GM12865 (cell line): ENCODE data around the gene SRSF1.

ENCODE experiments used
- DNase-seq: peaks from one replicate; pipeline ENCODE4 v3.0.0; 2010; ENCODE audit warnings: low read depth
- H3K4me3 ChIP-seq: 2 replicates; pipeline ENCODE4 v1.5.1; 2011; ENCODE audit warnings: mild to moderate bottlenecking, low read depth, low read length, control low read depth
- TF ChIP-seq, protein P1 (sequence below): IDR thresholded peaks from 2 replicates; pipeline ENCODE4 v1.5.1; 2011; ENCODE audit warnings: low read length, control low read depth, low read depth, inconsistent platforms; ENCODE audit not compliant: insufficient read depth; ENCODE audit errors: missing control alignments

The SRSF1 gene

DNA sequence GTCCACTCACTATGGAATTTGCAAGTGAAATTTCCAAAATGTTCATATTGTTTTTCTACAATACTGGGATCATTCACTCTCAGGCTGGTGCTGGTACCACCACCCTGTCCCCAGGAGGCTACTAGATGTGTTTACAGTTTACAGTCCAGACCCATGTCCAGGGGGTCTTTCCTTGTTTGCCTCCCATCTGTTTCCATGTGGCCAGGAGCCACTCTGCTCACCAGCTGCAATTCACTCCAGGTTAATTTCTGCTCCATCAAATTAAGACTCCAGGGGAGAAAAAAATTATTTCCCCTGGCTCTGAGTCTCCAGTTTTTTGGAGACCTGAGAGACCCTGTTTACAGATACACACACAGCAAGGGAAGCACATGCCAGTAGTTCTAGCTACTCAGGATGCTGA is 12.5 kb upstream of the SRSF1 start:
- TF ChIP-seq, protein P1, sequence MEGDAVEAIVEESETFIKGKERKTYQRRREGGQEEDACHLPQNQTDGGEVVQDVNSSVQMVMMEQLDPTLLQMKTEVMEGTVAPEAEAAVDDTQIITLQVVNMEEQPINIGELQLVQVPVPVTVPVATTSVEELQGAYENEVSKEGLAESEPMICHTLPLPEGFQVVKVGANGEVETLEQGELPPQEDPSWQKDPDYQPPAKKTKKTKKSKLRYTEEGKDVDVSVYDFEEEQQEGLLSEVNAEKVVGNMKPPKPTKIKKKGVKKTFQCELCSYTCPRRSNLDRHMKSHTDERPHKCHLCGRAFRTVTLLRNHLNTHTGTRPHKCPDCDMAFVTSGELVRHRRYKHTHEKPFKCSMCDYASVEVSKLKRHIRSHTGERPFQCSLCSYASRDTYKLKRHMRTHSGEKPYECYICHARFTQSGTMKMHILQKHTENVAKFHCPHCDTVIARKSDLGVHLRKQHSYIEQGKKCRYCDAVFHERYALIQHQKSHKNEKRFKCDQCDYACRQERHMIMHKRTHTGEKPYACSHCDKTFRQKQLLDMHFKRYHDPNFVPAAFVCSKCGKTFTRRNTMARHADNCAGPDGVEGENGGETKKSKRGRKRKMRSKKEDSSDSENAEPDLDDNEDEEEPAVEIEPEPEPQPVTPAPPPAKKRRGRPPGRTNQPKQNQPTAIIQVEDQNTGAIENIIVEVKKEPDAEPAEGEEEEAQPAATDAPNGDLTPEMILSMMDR: no peak
- DNase-seq: no peak
- no peak overlapping the region for H3K4me3 ChIP-seq

DNA sequence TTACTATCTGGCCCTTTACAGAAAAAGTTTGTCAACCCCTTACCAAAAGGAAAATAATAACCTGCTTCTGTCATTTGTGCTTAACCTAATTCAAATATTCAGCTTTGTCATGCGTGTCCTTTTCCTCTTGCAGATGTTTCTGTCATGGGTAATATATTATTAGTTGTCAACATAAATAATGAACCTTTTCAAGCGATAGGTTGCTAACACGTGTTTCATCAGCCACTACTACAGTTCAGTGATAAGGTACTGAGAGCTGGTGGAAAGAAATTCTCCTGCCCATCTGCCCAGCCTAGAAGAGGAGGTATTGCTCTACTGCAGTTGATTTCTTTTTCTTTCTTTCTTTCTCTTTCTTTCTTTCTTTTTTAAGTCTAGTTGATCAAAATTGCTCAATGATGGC is 12.0 kb upstream of the SRSF1 start:
- no peak for DNase-seq
- no peak overlapping the region for H3K4me3 ChIP-seq
- TF ChIP-seq, protein P1: no peak

DNA sequence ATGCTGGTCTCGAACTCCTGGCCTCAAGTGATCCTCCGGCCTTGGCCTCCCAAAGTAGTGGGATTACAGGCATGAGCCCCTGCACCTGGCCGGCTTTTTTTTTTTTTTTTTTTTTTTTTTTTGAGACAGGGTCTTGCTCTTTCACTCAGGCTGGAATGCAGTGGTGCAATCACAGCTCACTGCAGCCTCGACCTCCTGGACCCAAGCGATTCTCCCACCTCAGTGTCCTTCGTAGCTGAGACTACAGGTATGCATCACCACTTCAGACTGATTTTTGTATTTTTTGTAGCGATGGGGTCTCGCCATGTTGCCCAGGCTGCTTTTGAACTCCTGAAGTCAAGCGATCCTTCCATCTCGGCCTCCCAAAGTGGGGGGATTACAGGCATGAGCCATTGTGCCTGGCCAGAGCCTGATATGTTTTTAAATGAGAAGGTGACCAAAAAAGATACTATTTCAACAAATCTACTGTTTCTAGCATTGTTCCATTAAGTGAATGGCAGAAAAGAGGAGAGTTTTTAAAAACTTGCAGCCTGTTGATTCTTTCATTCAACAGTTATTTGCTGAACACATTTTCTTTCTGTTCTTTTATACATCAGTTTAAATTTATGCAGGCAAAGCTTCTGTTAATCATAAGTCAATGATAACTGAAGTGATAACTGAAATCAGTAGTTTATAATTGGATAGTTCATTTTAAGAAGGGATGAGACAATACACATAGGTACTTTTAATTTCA is 3.2 kb upstream of the SRSF1 start:
- TF ChIP-seq, protein P1: no peak
- no peak for DNase-seq
- no peak overlapping the region for H3K4me3 ChIP-seq

DNA sequence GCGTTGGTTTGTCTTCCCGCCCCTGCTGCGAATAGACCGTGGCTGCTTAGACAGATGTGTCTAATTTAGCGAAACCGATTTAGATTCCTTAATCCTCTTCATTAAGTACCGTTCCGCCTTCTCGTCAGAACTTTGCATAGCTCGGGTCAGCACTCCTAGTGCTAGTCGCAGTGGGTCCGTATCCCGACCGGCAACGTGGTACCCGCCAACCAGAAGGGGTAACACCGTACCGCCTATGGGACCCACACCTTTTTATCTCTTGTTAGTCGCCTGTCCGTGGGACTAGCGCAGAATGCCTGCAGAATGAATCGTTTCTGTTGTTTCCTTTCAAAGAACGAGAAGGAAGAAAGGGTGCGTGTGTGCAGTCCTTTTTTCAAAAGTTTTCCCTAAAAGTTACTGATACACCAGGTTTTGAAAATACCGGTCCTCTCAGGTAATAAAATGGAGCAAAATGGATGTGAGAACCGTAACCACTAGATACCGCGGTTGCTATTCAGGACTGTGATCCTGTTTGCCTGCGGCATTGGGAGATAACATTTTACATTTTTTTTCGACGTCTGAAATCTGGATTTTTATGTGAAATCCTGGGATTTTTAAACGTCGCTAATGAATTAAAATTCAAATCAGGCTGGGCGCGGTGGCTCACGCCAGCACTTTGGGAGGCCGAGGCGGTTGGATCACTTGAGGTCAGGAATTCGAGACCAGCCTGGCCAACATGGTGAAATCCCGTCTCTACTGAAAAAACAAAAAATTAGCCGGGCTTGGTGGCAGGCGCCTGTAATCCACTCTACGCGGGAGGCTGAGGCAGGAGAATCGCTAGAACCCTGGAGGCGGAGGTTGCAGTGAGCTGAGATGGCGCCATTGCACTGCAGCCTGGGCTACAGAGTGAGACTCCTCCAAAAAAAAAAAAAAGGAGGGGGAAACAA is 998 bp upstream of the SRSF1 start:
- peak overlapping the region; percentile 89 for H3K4me3 ChIP-seq
- DNase-seq: no peak
- TF ChIP-seq, protein P1: no peak

DNA sequence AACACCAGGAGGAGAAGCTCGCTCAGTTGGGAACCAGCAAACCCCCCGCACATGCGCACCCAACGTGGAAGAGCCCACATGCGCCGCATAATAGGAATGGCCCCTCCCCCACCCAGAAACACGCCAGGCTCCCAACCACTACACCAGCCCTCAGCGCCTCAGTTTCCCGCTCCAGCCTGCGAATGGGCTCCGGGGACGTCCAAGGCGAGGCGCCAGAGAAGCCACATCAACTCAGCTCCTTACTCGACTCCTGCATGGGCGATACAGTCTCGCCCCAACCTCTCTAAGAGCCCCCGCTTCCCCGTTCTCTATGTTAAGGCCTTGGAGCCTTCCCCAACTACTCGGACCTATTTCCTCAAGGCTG is 504 bp downstream of the SRSF1 start:
- peak overlapping the region; percentile 89 for H3K4me3 ChIP-seq
- TF ChIP-seq, protein P1: no peak
- DNase-seq: peak; percentile 77

DNA sequence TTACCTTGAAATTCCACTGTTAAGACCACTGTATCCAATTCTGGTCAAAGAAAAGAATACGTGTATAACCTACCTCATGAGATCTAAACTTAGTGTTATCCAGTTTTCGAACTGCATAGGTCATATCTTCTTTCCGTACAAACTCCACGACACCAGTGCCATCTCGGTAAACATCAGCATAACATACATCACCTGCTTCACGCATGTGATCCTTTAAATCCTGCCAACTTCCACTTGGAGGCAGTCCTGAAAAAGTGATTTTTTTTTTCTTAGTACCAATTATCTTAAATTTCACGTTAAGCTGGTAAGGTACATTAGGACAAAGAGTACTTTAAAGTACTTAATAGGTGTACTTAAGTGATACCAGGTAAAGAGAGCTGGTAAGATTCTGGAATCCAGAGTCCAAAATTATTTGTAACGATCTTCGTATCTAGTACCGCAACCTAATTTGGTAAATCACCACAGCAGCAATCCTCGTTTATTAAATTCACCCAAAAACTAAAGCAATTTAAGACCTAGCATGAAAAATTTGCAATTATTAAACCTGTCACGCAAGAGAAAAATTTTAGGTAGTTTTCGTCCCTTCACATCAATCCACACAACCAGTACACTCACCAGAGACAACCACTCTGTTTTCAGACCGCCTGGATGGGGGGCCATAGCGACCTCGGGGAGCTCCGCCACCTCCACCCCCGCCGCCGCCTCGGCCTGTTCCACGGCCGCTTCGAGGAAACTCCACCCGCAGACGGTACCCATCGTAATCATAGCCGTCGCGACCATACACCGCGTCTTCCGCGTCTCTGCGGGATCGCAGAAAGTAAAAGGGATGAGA is 1.1 kb downstream of the SRSF1 start:
- H3K4me3 ChIP-seq: peak overlapping the region; percentile 89
- no peak for DNase-seq
- TF ChIP-seq, protein P1: no peak
